Effector memory CD8-positive, alpha-beta T cell (primary cell): ENCODE data around the gene ZNF555.
A peak's percentile ranks its signal among the peaks of the same experiment; 100 is the strongest.

Source experiments
- ATAC-seq: fragments of 150-1000 bp; cut with Tn5 transposase; replicated peaks from 2 replicates; pipeline ENCODE4 v1.10.0; 2021; ENCODE audit warnings: mild to moderate bottlenecking, moderate library complexity
- DNase-seq, 3 experiments: peaks; one replicate each; pipeline ENCODE4 v3.0.0; 2021
- H3K27ac Mint-ChIP-seq, 2 donors: one replicate each; pipeline ENCODE4 v1.8.0; 2022; ENCODE audit warnings: mild to moderate bottlenecking in 2 of 2, mixed read lengths in 2 of 2, moderate library complexity in 2 of 2
- H3K27me3 Mint-ChIP-seq, 2 donors: one replicate each; pipeline ENCODE4 v1.8.0; 2022; ENCODE audit warnings: mixed read lengths in 2 of 2
- H3K36me3 Mint-ChIP-seq: one replicate; pipeline ENCODE4 v1.8.0; 2022; ENCODE audit warnings: mild to moderate bottlenecking, moderate library complexity, mixed read lengths; ENCODE audit not compliant: insufficient read depth
- H3K4me1 Mint-ChIP-seq, 2 donors: one replicate each; pipeline ENCODE4 v1.8.0; 2022; ENCODE audit warnings: low read depth in 2 of 2, mixed read lengths in 2 of 2
- H3K4me3 Mint-ChIP-seq, 2 donors: one replicate each; pipeline ENCODE4 v1.8.0; 2022; ENCODE audit warnings: mild to moderate bottlenecking in 2 of 2, mixed read lengths in 2 of 2, moderate library complexity in 2 of 2
- H3K9me3 Mint-ChIP-seq, 2 donors: one replicate each; pipeline ENCODE4 v1.8.0; 2022; ENCODE audit warnings: mixed read lengths in 2 of 2

The ZNF555 gene

GRCh38 chr19:2802826-2803225 lies 38.4 kb upstream of the ZNF555 start:
- ATAC-seq (no peak), DNase-seq (no peak)
- Mint-ChIP-seq H3K27ac (no peak overlapping the region), H3K36me3 (peaks cover 10% of the 10 kb centered on the region), H3K9me3 (no peaks in the 10 kb centered on the region), H3K27me3 (no peaks in the 10 kb centered on the region), H3K4me1 (peaks cover 0 to 4% of the 10 kb centered on the region in 2 donors), H3K4me3 (no peak overlapping the region)

- Mint-ChIP-seq H3K27me3 (no peaks in the 10 kb centered on the region), H3K36me3 (peaks cover 13% of the 10 kb centered on the region), H3K4me1 (peaks cover 0 to 4% of the 10 kb centered on the region in 2 donors), H3K27ac (peak overlapping the region in 1 of 2 donors; percentile 73), H3K9me3 (no peaks in the 10 kb centered on the region), H3K4me3 (no peak overlapping the region)
- DNase-seq = no peak
- no peak for ATAC-seq
Observed at GRCh38 chr19:2803486-2804155, 37.7 kb upstream of the ZNF555 start.

GRCh38 chr19:2804156-2805004 lies 36.9 kb upstream of the ZNF555 start:
- Mint-ChIP-seq H3K9me3 (no peaks in the 10 kb centered on the region), H3K4me3 (no peak overlapping the region), H3K4me1 (peaks cover 0 to 4% of the 10 kb centered on the region in 2 donors), H3K36me3 (peaks cover 18% of the 10 kb centered on the region), H3K27me3 (no peaks in the 10 kb centered on the region), H3K27ac (peak overlapping the region in 1 of 2 donors; percentile 73)
- ATAC-seq (no peak), DNase-seq (no peak)

- H3K27me3 Mint-ChIP-seq = no peaks in the 10 kb centered on the region
- H3K36me3 Mint-ChIP-seq = peaks cover 18% of the 10 kb centered on the region
- no peak overlapping the region for H3K27ac Mint-ChIP-seq
- H3K4me1 Mint-ChIP-seq = peaks cover 0 to 4% of the 10 kb centered on the region in 2 donors
- H3K4me3 Mint-ChIP-seq = no peak overlapping the region
- DNase-seq (no peak), ATAC-seq (no peak)
- no peaks in the 10 kb centered on the region for H3K9me3 Mint-ChIP-seq
Observed at GRCh38 chr19:2805261-2805900, 35.9 kb upstream of the ZNF555 start.

- no peaks in the 10 kb centered on the region for H3K27me3 Mint-ChIP-seq
- H3K9me3 Mint-ChIP-seq = no peaks in the 10 kb centered on the region
- no peak overlapping the region for H3K4me3 Mint-ChIP-seq
- peaks cover 12% of the 10 kb centered on the region for H3K36me3 Mint-ChIP-seq
- ATAC-seq = no peak
- no peak overlapping the region for H3K27ac Mint-ChIP-seq
- H3K4me1 Mint-ChIP-seq = peaks cover 0 to 4% of the 10 kb centered on the region in 2 donors
- DNase-seq = no peak
Observed at GRCh38 chr19:2805991-2806649, 35.2 kb upstream of the ZNF555 start.

- H3K27me3 Mint-ChIP-seq = no peaks in the 10 kb centered on the region
- ATAC-seq (no peak), DNase-seq (no peak)
- H3K27ac Mint-ChIP-seq = no peak overlapping the region
- no peak overlapping the region for H3K4me3 Mint-ChIP-seq
- peaks cover 0 to 4% of the 10 kb centered on the region in 2 donors for H3K4me1 Mint-ChIP-seq
- peaks cover 12% of the 10 kb centered on the region for H3K36me3 Mint-ChIP-seq
- no peaks in the 10 kb centered on the region for H3K9me3 Mint-ChIP-seq
Observed at GRCh38 chr19:2806736-2807378, 34.4 kb upstream of the ZNF555 start.

GRCh38 chr19:2807379-2808128 lies 33.7 kb upstream of the ZNF555 start:
- no peaks in the 10 kb centered on the region for H3K27me3 Mint-ChIP-seq
- H3K4me1 Mint-ChIP-seq = peaks cover 0 to 4% of the 10 kb centered on the region in 2 donors
- DNase-seq = no peak
- H3K36me3 Mint-ChIP-seq = peaks cover 10% of the 10 kb centered on the region
- H3K9me3 Mint-ChIP-seq = no peaks in the 10 kb centered on the region
- no peak for ATAC-seq
- H3K27ac Mint-ChIP-seq = no peak overlapping the region
- H3K4me3 Mint-ChIP-seq = no peak overlapping the region

GRCh38 chr19:2808129-2808941 lies 32.9 kb upstream of the ZNF555 start:
- Mint-ChIP-seq H3K27me3 (no peaks in the 10 kb centered on the region), H3K36me3 (peaks cover 7% of the 10 kb centered on the region), H3K4me3 (no peak overlapping the region), H3K4me1 (peaks cover 0 to 4% of the 10 kb centered on the region in 2 donors), H3K27ac (no peak overlapping the region), H3K9me3 (no peaks in the 10 kb centered on the region)
- ATAC-seq = no peak
- DNase-seq = no peak

GRCh38 chr19:2809387-2810140 lies 31.7 kb upstream of the ZNF555 start:
- no peaks in the 10 kb centered on the region for H3K4me1 Mint-ChIP-seq
- ATAC-seq = no peak

GRCh38 chr19:2810141-2811091 lies 30.9 kb upstream of the ZNF555 start:
- Mint-ChIP-seq H3K9me3 (no peaks in the 10 kb centered on the region), H3K4me1 (no peaks in the 10 kb centered on the region), H3K4me3 (no peak overlapping the region), H3K27me3 (no peaks in the 10 kb centered on the region), H3K27ac (no peak overlapping the region), H3K36me3 (peaks cover 10% of the 10 kb centered on the region)
- DNase-seq (no peak), ATAC-seq (no peak)

More at GRCh38 chr19:2809387-2810140, 31.7 kb upstream of the ZNF555 start:
- Mint-ChIP-seq H3K4me3 (no peak overlapping the region), H3K36me3 (peaks cover 10% of the 10 kb centered on the region), H3K9me3 (no peaks in the 10 kb centered on the region), H3K27ac (no peak overlapping the region), H3K27me3 (no peaks in the 10 kb centered on the region)
- no peak for DNase-seq
